SK-N-SH (cell line): ENCODE results near the gene KCND3.

ENCODE experiments used
- CTCF ChIP-seq: fragments of 200-600 bp; sonication (generic); IDR thresholded peaks from 2 replicates; pipeline ENCODE4 v1.6.1; 2017; ENCODE audit warnings: antibody characterized with exemption, mild to moderate bottlenecking, moderate library complexity
- EP300 ChIP-seq, 2 experiments: IDR thresholded peaks; 2 replicates each; pipeline versions ENCODE4 v1.4.0 to v1.6.1; 2012; ENCODE audit warnings: borderline replicate concordance in 1 of 2, low read depth in 1 of 2, low read length in 1 of 2
- EZH2phosphoT487 ChIP-seq: fragments of 200-600 bp; sonication (generic); IDR thresholded peaks from 2 replicates; pipeline ENCODE4 v1.6.1; 2017; ENCODE audit warnings: low read depth, mixed run types, mild to moderate bottlenecking, antibody characterized with exemption, moderate library complexity, borderline replicate concordance
- NRF1 ChIP-seq: IDR thresholded peaks from 2 replicates; pipeline ENCODE4 v1.6.1; 2012; ENCODE audit warnings: low read depth, mild to moderate bottlenecking, low read length
- PBX3 ChIP-seq: IDR thresholded peaks from 2 replicates; pipeline ENCODE4; 2012
- POLR2AphosphoS5 ChIP-seq: IDR thresholded peaks from 2 replicates; pipeline ENCODE4 v1.6.1; 2012; ENCODE audit warnings: low read depth, low read length
- RAD21 ChIP-seq: IDR thresholded peaks from 2 replicates; pipeline ENCODE4 v1.6.1; 2012; ENCODE audit warnings: mild to moderate bottlenecking, low read length
- RFX5 ChIP-seq: IDR thresholded peaks from 2 replicates; pipeline ENCODE4 v1.6.1; 2012; ENCODE audit warnings: mild to moderate bottlenecking, improper control_type of control experiment, low read length
- SIN3A ChIP-seq: IDR thresholded peaks from 2 replicates; pipeline ENCODE4 v1.6.1; 2012; ENCODE audit warnings: low read depth, mild to moderate bottlenecking, low read length, moderate library complexity, borderline replicate concordance
- SMC3 ChIP-seq: IDR thresholded peaks from 2 replicates; pipeline ENCODE4 v1.6.1; 2012; ENCODE audit warnings: low read depth, low read length, improper control_type of control experiment
- TAF1 ChIP-seq: IDR thresholded peaks from 2 replicates; pipeline ENCODE4 v1.6.1; 2012; ENCODE audit warnings: low read depth, mild to moderate bottlenecking, low read length, moderate library complexity, borderline replicate concordance

- no peak for TF ChIP-seq POLR2AphosphoS5
- no peak for TF ChIP-seq TAF1
- no peak for TF ChIP-seq EP300 (IDR thresholded peaks at IDR 0.05; ENCODE audit: borderline replicate concordance in 1 of 2, low read depth in 1 of 2, low read length in 1 of 2)
- TF ChIP-seq PBX3, result no peak
- no peak for TF ChIP-seq RFX5
- TF ChIP-seq CTCF, result no peak
- no peak for TF ChIP-seq RAD21
- no peak for TF ChIP-seq SMC3
- TF ChIP-seq NRF1, result no peak
- TF ChIP-seq SIN3A, result no peak
- TF ChIP-seq EZH2phosphoT487, result no peak
These were observed 211.4 kb downstream of the KCND3 start for GRCh38 chr1:111778066-111778465.
